HG02623 (cell line): ENCODE measurements around the gene NUAK1.
"Not testable (repeated sequence)": the region's sequence is repeated elsewhere in the genome, so short reads cannot be mapped to it uniquely, and the experiment has no call there.

Experiments
- ATAC-seq: cut with Tn5 transposase; IDR thresholded peaks from one replicate; pipeline ENCODE4 v1.9.1; 2021; ENCODE audit warnings: moderate library complexity; ENCODE audit not compliant: unreplicated experiment

NUAK1 gene

DNA sequence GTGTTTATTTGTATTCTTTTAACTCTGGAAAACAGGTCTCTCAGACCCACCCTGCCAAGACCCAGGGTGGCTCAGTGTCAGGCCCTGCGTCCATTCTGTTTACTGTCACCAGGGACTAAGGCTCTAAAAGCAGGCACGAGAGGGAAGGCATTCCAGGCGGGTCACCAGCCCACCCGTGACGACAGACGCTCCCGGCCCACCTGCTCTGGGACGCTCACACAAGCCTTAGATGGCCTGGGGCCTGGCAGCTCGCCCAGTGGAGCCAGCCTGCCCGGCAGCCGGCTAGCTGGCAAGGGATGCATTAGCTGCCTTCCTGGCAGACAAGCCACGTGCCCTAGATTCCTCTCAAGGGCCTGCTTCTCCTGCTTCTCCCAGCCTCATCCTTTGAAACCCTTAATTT lies 9.2 kb upstream of the NUAK1 start:
- no peak for ATAC-seq

DNA sequence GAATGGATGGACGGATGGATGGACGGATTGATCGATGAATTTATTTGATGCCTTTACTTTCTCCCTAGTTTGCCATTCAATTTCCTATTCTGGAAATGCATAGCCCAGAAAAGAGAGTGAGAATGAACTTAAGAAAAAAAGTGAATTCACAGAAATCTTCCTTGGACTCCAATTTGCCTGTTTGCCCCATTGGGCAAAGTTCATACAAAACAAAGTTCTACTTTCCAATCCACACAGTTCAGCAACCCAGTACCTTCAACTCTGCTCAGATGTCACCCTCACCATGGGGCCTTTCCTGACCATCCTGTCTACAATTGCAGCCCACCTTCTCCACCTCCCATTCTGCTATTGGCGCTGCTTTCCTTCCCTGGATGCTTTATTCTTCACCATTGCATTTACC lies 8.2 kb upstream of the NUAK1 start:
- ATAC-seq = no peak

DNA sequence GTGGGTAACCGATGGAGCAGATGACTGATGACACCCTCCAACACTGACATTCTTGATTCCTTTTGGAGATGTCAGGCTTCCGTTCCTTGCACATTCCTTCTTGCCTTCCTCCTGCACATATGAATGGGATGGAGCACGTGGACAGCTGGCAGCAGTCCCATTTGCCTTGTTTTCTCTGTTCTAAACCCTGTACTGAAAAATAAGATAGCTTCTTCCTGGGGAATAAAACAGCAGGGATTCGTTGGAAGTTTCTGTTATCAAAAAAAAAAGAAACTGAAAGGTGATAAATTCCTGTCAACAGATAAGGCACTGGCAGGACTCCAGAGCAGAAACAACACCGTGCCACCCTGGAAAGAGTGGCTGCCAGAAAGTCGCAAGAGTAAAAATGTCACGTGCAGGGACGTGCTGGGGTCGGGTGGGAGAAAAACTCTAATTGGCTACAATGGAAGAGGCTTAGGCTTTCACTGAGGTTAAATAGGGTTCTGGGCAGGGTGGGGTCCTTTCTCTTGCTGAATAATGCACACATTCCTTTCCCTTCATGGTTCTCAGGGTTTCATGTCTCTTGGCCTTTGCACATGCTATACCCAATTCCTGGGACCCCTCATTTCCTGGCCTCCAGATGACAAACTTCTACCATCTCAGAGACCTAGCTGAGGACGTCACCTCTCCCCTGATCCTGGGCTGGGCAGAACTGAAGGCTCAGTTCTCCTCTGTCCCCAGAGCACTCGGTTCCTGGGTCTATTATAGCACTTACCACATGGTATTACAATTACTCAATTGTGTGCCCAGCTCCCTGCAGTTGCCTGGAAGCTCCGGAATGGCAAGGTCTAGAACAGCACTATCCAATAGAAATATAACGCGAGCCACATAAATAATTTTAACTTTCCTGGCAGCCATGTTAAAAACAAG lies 7.0 kb upstream of the NUAK1 start:
- no peak for ATAC-seq

DNA sequence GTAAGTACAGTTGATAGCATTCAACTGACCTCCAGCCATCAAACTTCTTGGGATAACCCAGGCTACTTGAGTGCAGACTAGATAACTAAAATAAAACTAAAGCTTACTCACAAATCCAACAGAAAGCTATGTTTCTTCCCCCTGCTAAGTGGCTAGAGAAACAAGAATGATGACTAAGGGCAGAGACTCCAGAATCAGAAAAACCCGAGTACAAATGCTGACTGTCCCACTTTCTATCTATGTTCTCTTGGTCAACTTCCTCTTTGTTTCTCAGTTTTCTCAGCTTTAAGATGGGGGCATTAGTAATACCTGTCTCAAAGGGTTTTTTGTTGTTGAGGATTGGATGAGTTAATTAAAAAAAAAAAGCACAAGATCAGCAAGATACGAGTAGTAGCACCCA lies 6.1 kb upstream of the NUAK1 start:
- ATAC-seq = no peak

DNA sequence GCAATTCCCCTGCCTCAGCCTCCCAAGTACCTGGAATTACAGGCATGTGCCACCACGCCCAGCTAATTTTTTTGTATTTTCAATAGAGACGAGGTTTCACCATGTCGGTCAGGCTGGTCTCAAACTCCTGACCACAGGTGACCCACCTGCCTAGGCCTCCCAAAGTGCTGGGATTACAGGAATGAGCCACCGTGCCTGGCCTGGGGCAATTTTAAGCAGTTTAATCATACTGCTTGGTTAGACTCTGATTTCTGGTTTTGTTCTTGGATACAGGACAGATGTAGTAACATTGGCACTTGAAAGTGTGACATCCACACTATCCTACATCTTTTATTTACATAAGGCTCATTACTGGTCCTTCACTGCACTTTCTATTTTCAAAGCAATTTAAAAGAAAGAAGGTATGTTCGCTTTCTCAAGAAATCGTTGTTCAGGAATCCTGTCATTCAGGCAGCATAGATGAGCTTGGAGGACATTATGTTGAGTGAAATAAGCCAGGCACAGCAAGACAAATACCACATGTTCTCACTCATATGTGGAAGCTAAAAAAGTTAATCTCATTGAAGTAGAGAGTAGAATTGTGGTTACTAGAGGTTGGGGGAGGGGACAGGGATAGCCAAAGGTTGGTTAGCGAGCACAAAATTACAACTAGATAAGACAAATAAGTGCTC lies 4.0 kb upstream of the NUAK1 start:
- ATAC-seq = no peak

DNA sequence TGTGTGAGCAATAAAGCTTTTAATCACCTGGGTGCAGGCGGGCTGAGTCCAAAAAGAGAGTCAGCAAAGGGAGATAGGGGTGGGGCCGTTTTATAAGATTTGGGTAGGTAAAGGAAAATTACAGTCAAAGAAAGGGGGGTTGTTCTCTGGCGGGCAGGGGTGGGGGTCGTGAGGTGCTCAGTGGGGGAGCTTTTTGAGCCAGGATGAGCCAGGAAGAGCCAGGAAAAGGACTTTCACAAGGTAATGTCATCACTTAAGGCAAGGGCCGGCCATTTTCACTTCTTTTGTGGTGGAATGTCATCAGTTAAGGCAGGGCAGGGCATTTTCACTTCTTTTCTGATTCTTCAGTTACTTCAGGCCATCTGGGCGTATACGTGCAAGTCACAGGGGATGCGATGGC lies 3.2 kb upstream of the NUAK1 start:
- not testable (repeated sequence) for ATAC-seq

DNA sequence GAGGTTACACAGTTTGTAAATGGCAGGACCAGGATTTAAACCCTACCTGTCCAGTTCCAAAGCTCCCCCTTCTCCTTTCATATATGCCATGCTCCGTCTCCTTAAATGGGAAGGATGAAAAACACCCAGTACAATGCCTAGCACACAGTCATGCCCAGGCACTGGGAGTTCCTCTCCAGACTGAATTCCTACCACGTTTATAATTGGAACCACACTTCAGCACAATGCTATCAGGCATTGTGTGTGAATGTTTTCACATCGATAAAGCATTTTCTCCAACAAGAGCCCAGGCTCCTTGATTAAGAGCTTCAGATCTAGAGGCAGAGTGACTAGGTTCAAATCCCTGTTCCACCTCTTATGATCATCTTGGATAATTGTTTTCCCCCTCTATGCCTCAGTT lies 2.7 kb upstream of the NUAK1 start:
- ATAC-seq = no peak

DNA sequence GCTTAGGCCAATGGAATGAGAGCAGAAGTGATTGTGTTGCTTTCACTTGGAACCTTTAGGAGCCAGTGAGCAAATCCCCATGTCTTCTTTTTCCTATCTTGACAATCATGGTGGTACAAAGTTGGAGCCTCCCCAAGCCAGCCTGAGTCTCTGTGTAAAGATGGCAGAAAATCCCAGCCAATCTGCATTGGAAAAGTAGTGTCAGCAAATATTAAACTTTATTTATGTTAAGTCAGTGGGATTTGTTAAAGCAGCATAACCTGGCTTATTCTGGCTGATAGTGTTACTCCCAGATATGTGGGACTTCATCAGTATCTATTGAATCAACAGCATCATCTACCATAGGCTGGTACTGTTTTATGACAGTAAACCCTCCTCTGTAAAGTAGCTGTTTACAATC lies 2.2 kb upstream of the NUAK1 start:
- no peak for ATAC-seq

DNA sequence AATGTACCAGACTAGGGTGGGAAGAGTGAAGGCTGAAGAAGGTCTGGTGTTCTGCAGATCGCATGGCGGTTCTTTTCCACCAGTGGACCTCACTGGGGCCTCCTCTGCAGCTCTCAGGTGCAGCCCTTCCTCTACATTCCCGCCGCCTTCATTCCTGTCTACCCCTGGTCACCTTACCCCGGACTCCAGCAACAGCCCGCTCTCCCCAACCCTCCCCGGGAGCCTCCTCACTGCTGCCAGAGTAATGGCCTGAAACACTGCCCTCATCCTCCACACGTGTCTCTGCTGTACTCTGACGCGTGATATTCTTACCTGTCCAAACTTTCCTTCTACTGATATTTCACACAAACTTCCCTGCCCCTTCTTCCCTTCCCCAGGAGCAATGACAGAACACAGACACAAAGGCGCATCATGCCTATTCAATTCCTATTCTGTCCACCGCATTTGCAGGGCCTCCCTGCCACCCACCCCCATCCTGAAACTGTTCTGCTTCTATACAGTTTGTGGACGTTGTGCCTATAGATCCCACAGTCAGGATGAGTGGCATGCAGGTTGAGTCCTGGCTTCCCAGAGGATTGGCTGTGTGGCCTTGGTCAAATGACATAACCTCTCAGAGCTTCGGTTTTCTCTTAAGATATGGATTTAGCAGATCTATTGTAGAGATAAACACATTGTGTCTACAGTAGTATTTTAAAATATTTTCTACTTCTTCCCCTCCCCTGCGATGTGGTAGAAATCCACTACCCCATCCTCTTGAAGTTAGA lies 1.7 kb upstream of the NUAK1 start:
- no peak for ATAC-seq

DNA sequence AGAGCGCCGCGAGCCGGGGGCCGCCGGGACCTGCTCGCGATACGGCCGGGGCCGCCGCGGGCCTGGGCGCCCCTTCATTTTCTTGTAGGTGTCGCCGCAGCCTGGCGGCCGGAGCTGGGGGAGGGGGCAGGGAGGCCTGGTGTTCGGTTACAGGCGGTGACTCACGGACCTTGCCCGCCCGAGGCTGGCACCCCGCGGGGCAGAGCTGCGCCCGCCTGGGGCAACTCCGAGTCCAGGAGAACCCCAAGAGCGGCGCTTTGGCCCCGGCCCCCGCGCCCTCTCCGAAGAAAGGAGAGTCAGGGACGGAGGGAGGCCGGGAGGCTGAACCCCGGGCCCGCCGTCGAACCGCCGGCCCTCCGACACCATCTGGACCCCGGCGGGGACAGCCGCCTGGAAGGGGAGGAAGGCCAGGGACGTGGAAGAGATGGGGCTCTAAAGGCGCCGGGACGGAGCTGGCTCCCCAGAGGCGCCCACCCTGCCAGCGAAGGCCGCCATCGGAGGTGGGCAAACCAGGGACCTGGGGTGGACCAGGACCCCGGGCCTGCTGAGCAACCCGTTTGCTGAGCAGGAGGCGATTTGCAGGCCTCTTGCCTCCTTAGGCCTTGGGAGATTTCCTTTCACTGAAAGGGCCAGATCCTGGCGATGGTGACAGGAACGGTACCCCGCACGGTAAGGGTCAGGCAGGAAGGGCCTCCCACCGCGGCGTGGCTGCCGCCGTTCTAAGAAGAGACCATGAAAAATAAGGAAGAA lies 843 bp upstream of the NUAK1 start:
- no peak for ATAC-seq

DNA sequence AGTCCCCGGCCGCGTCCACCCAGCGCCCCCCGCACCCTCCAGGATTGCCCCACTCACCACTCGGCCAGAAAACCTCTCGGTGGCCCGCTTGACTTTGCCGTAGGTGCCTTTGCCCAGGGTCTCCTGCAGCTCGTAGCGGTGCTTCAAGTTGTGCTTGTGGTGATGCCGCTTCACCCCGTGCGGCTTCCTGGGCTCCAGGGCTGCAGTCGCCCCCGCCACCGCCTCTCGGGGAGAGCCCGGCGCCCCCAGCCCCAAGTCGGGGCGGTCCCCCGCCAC lies 459 bp downstream of the NUAK1 start:
- no peak for ATAC-seq

DNA sequence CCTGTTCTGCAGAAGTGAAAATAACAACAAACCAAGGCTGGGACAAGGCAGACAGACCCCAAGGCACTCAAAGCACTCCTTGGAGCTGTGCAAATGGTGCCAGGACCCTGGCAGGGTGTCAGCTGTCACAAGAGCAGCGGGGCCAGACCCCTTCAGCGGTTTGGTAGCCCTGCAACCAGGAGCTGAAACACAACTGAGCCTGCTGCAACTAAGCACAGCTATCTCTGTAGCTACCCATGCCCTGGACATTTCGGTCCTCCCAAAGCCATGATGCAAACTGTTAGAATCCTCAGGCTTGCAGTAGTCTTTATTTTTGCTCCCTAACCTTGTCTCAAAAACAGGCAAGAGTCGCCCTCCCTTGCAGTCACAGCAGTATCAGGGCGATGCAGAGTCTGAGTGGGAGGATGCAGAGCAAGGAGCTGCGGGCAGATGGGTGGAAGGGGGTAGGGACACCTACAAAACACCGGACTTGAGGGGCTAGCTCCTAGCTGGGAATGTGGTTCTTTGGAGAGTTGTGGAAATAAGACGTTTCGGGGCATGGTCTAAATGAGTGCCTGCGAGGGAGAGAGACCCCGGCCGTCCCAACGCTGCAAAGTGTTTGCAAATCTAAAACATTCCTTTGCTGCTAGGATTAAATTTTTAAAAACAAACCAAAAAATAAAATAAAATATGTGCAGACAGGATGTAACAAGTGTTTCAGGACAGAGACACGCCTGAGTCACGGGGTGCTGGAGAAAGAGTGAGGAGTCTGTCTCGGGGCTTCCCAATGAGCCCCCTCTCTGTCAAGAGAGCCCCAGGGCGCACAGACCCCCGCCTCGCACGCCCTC lies 1.0 kb downstream of the NUAK1 start:
- ATAC-seq = no peak

DNA sequence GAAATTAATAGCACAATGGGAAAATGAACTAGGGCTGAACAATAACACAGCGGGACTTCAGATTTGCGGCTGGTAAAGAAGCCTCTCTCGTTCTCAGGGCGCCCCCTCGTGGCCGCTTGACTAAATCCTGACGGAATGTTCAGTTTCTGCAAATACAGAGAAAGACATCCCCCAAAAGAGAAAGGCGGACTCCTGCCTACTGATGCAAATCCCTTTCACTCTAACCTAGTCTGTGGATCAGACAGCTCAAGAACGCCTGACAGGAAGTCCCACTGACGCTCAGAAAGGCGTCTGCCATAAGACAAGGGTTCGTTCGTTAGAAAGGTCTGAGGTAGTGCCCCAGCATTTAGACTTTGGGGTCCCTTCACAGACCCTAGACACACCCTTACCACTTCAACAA lies 2.5 kb downstream of the NUAK1 start:
- ATAC-seq = no peak

DNA sequence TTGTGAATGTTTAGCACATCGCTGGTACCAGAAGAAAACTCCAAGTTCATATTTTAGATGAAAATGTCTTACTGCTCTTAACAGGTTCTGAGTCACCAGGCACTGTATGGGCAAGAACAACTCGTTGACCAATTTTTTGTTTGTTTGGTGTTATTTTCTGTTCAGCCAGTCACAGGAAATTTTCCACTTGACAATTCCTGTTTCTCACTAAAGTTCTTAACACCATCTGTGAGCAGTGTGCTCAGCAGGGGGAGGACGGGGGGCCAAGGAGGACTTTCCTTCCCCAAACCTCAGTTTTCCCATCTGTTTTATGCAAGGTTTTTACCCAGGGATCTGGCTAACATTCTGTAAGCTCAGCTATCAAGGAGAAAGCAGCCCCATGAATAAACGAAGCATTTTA lies 3.0 kb downstream of the NUAK1 start:
- ATAC-seq = no peak

DNA sequence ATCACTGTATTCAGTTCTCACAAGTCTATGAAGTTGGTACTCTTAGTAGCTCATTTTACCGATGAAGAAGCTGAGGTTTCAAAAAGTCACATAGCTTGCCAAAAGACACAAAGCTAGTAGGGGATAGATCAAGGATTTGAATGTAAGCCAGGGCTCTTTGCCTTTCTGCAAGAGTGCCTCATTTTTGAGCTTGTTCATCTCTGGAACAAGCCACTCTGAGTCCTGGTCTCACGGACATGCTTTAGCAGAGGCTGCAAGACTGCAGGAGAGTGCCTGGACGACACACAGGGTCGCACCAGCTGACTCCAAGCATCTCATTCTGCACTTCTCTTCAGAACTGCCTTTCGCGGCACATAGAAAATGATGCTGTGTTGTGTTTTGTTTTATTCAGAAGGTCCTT lies 3.7 kb downstream of the NUAK1 start:
- ATAC-seq = no peak

DNA sequence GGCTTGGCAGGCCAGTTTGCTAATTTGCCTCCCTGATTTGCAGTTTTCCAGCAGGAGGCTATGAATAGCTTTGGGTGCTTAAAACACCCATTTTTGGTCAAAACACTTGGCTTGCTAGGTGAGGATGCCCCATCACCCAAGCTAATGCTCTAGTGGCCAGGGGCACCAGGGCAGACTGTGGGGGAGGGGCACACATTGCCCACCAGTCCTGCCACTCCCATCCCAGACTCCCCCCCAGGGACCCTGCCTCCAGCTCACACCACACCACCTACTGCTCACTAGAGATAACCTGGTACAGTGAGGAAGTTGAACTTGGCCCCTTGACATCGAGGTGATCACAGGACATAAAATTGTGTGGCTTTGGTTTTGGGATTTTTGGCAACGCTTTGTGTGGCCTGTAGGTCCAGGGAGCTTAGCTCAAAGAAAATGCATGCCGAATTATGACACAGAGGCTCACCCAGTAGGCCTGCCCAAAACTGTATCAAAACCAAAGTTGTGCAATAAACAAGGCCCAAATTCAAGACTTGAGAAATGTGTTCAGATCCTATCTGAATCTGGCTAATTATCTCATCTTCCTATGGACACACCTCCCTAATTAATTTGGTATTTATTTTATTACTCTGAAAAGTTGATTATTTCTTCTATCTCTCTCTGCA lies 4.3 kb downstream of the NUAK1 start:
- ATAC-seq = no peak

DNA sequence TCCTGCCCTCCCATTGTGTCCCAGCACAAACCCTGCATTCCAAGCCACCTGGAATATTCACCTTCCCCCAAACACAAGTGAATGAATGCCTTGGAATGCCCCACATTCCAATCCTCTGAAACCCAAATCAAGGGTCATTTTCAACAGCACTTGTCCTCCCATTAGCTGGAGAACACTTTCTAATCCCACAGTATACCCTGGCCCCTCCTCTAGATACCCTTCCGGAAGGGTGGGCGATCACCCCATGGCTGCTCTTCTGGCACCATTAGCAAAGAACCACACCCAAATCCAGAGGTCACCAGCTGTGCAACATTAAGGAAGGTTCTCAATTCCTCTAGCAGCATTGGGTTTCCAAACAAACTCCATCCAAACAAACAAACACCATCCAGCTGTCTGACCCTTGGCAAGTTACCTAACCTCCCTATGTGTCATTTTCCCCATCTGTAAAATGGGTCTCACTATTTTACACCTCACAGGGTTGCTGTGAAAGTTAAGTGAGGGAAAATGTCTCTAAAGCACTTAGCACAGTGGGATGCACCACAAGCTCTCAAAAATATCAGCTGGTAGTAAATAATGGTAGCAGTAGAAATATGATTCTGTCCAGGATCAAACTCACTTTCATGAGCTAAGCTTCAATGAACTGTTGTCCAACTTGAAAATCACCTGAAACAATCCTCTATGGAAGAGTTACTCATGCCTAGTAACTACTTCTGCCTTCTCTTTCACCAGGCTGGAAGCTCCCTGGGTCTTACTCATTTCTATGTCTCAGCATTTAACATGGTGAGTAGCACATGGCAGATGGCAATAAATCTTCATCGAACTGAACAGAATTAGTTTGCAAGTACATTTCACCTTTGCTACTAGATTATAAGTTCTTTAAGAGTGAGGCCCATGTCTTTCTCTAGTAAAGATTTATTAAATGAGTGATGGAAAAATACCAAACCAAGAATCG lies 5.3 kb downstream of the NUAK1 start:
- no peak for ATAC-seq

DNA sequence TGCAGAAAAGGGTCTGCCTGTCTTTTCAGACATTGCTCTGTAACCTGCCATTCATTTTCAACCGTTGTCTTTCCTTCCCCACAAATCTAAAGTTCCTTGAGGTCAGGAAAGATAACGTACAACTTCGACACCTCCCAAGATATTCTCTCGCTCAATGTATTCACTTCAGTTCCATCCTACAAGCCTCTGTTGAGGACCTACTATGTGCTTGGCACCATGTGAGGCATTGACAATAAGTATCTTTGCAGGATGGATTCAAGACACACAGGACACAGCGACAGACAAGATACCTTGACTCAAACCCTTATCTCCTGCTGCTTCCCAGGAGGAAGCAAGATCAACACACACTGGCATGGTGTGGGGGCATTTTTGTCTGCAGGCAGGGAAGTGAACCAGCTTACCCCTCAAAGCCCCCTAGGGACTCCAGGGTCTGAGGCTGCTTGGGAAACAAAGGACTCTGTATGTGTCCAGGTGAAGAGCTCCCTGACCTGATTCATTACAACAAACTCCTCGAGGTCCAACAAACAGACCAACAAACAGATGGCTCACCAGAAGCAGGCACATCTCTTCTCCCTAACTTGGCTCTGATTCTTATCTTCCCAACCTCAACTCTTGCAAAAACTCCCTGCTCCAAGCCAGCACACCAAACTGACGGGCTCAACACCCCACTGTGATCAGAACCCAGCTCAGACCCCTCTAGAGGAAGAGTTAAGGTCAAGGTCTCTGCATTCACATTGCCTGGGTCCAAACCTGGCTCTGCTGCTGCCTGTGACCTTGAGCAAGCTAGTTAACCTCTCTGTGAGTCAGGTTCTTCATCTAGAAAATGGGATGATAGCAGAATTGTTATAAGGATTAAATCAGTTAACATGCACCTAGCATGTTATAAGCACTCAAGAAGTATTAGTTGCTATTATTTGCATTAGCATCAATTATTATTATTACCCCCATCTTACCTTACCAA lies 6.3 kb downstream of the NUAK1 start:
- no peak for ATAC-seq
